Small intestine (tissue), 7 donors: ENCODE results near the gene UBA52. TPM values are rescaled to one million over a fixed set of nuclear protein-coding genes. Genes with fewer than 3 reads are reported as not detected.

ENCODE experiments used
- DNase-seq, 2 donors: peaks; one replicate each; pipeline versions ENCODE4 v3.0.0 to v3.0.0-alpha.2; 2013
- FAIRE-seq: peaks from 2 replicates; lab custom pipeline; 2012; peaks lifted over from hg19 to GRCh38; lab: Jason Lieb, UNC
- H3K27ac ChIP-seq, 3 donors: one replicate each; pipeline ENCODE4 v1.5.1; 2013; ENCODE audit warnings: low read length in 2 of 3, mild to moderate bottlenecking in 2 of 3, control low read depth in 1 of 3, inconsistent platforms in 1 of 3, low read depth in 1 of 3, moderate library complexity in 1 of 3
- H3K27me3 ChIP-seq, 3 donors: one replicate each; pipeline ENCODE4 v1.6.1; 2013; ENCODE audit warnings: low read length in 3 of 3, inconsistent platforms in 1 of 3; ENCODE audit not compliant: control insufficient read depth in 3 of 3, insufficient read depth in 3 of 3
- H3K36me3 ChIP-seq, 3 donors: one replicate each; pipeline ENCODE4 v1.6.1; 2013; ENCODE audit warnings: low read length in 3 of 3, inconsistent platforms in 1 of 3, low read depth in 1 of 3, mild to moderate bottlenecking in 1 of 3, moderate library complexity in 1 of 3; ENCODE audit not compliant: control insufficient read depth in 3 of 3, insufficient read depth in 2 of 3
- H3K4me1 ChIP-seq, 3 donors: one replicate each; pipeline ENCODE4 v1.6.1; 2013; ENCODE audit warnings: low read length in 2 of 3, inconsistent platforms in 1 of 3, low read depth in 1 of 3, mild to moderate bottlenecking in 1 of 3, moderate library complexity in 1 of 3; ENCODE audit not compliant: control insufficient read depth in 3 of 3, insufficient read depth in 2 of 3
- H3K4me3 ChIP-seq, 3 donors: one replicate each; pipeline ENCODE4 v1.5.1; 2013; ENCODE audit warnings: low read length in 3 of 3, control low read depth in 1 of 3, inconsistent platforms in 1 of 3, low read depth in 1 of 3, mild to moderate bottlenecking in 1 of 3, moderate library complexity in 1 of 3
- H3K9me3 ChIP-seq, 2 donors: one replicate each; pipeline ENCODE4 v1.6.1; 2013; ENCODE audit warnings: low read depth in 1 of 2, low read length in 1 of 2; ENCODE audit not compliant: control insufficient read depth in 2 of 2, insufficient read depth in 1 of 2
- WGBS, 3 donors: extraction: QIAGEN DNeasy Blood & Tissue Kit; methylation state at CpG; one replicate each; pipeline ENCODE4 v1.1.7; 2013; 5-methylcytosine and 5-hydroxymethylcytosine counted together
- polyA plus RNA-seq, 4 donors: library from polyadenylated mRNA; stranded (reverse) in 3 of 4; unstranded in 1 of 4; fragments of 200-250 nt in 3 of 4; fragments of 120-200 nt in 1 of 4; gene quantifications; one replicate each; pipeline versions ENCODE4 v1.2.1 to v1.2.3, GENCODE V29; 2013
- donor health status: healthy with polysubstance abuse.
- donor health status: control.
- donor health status: control.
- donor health status: Bipolar disorder and iron deficiency.
- donor health status: healthy.

Gene UBA52
- polyA plus RNA-seq, 4 donors: 741 to 1,139 (median 935) TPM

- Histone ChIP-seq H3K9me3 (no peaks in the 10 kb centered on the region), H3K27ac (peak overlapping the region; percentile 81 to 93 (median 91)), H3K36me3 (peaks cover 0 to 19% (median 7%) of the 10 kb centered on the region in 3 donors), H3K4me3 (peak overlapping the region; percentile 70 to 79 (median 77)), H3K27me3 (no peaks in the 10 kb centered on the region), H3K4me1 (peaks cover 3 to 8% (median 3%) of the 10 kb centered on the region in 3 donors)
- DNase-seq (peak in 1 of 2 donors; percentile 54), FAIRE-seq (no peak)
- WGBS, 3 donors: 3% methylated on average over 11 of the region's 11 CpGs
Observed at GRCh38 chr19:18558202-18558555, 13.5 kb upstream of the UBA52 start.

DNA sequence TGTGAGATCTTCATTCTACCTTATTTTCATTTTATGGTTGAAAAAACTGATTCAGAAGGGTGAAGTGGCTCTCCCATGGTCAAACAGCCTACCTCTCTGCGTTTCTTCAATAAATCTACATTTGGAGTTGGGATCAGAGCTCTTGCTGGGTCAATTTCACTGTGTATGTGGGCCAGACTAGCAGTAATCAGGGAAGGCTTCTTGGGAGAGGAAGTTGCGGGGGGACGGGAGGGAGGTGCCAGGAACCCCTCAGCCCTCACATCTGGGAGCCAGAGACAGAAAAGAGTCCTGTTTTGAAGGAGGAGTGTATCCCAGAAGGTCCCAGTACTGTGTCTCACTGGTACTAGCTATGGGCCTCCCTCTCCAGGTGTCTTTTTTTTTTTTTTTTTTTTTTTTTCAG, 13.1 kb upstream of the UBA52 start:
- Histone ChIP-seq H3K4me3 (peak overlapping the region; percentile 70 to 79 (median 77)), H3K4me1 (peaks cover 3 to 8% (median 3%) of the 10 kb centered on the region in 3 donors), H3K9me3 (no peaks in the 10 kb centered on the region), H3K27ac (peak overlapping the region; percentile 81 to 93 (median 91)), H3K27me3 (no peaks in the 10 kb centered on the region), H3K36me3 (peaks cover 0 to 23% (median 7%) of the 10 kb centered on the region in 3 donors)
- FAIRE-seq (no peak), DNase-seq (no peak)
- 46 to 59% (median 57%) methylated on average over 3 of the region's 3 CpGs for WGBS, 3 donors

GRCh38 chr19:18559685-18560084, 12.0 kb upstream of the UBA52 start:
- Histone ChIP-seq H3K36me3 (peaks cover 2 to 34% (median 10%) of the 10 kb centered on the region in 3 donors), H3K27me3 (no peaks in the 10 kb centered on the region), H3K4me1 (peaks cover 3 to 8% (median 3%) of the 10 kb centered on the region in 3 donors), H3K9me3 (no peaks in the 10 kb centered on the region), H3K4me3 (no peak overlapping the region), H3K27ac (no peak overlapping the region)
- FAIRE-seq (no peak), DNase-seq (no peak)
- WGBS, 3 donors: 61 to 72% (median 69%) methylated on average over 5 of the region's 5 CpGs

DNA sequence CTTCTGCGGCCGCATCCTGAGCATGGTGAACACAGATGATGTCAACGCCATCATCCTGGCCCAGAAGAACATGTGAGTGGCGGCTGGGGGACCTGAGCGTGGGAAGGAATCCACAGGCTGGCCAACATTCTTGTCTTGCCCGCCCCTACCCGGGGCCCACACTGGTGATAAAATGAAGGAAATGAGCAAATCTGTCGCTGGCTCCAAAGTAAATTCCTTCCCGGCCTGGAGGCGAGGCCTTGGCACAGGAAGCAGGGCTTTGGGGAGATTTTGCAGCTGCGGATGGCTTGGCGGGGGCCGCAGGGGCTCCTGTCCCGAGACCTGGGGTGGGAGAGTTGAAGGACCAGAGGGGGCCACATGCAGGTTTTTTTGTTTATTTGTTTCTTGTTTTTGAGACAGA, 9.6 kb upstream of the UBA52 start:
- Histone ChIP-seq H3K9me3 (no peaks in the 10 kb centered on the region), H3K4me1 (peaks cover 3 to 8% (median 3%) of the 10 kb centered on the region in 3 donors), H3K27me3 (no peaks in the 10 kb centered on the region), H3K36me3 (peaks cover 9 to 58% (median 16%) of the 10 kb centered on the region in 3 donors), H3K27ac (peak overlapping the region in 1 of 3 donors; percentile 62), H3K4me3 (no peak overlapping the region)
- WGBS, 3 donors: 79 to 89% (median 83%) methylated on average over 14 of the region's 14 CpGs
- DNase-seq: no peak
- no peak for FAIRE-seq

DNA sequence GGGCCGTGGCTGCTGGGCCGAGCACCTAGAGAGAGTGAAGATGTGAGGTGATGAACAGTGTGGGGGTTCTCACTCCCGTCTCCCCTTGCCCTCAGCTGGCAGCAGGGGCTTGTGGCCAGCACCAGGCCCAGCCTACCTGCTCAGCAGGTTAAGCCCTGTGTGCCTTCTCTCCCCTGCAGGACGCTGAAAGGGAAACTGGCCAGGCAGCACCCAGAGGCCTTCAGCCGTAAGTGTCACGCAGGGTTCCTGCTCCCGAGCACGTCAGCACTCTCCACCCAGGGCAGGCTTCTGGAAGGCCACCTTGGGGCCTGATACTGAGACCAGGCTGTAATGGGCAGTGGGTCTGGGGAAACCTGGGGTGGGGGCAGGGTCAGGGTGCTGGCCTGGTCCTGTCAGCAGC, 4.7 kb upstream of the UBA52 start:
- H3K27ac ChIP-seq: no peak overlapping the region
- DNase-seq (no peak), FAIRE-seq (no peak)
- no peaks in the 10 kb centered on the region for H3K4me1 ChIP-seq
- H3K36me3 ChIP-seq: peaks cover 18 to 77% (median 19%) of the 10 kb centered on the region in 3 donors
- WGBS, 3 donors: 94 to 96% (median 95%) methylated on average over 8 of the region's 8 CpGs
- H3K9me3 ChIP-seq: no peaks in the 10 kb centered on the region
- no peak overlapping the region for H3K4me3 ChIP-seq
- H3K27me3 ChIP-seq: no peaks in the 10 kb centered on the region

- WGBS, 3 donors: 95 to 96% (median 95%) methylated on average over 15 of the region's 15 CpGs
- Histone ChIP-seq H3K4me1 (peaks cover 6 to 10% (median 7%) of the 10 kb centered on the region in 3 donors), H3K9me3 (no peaks in the 10 kb centered on the region), H3K27me3 (no peaks in the 10 kb centered on the region), H3K4me3 (no peak overlapping the region), H3K36me3 (peaks cover 14 to 73% (median 20%) of the 10 kb centered on the region in 3 donors), H3K27ac (no peak overlapping the region)
- FAIRE-seq (no peak), DNase-seq (no peak)
Observed at GRCh38 chr19:18568367-18568766, 3.3 kb upstream of the UBA52 start.

DNA sequence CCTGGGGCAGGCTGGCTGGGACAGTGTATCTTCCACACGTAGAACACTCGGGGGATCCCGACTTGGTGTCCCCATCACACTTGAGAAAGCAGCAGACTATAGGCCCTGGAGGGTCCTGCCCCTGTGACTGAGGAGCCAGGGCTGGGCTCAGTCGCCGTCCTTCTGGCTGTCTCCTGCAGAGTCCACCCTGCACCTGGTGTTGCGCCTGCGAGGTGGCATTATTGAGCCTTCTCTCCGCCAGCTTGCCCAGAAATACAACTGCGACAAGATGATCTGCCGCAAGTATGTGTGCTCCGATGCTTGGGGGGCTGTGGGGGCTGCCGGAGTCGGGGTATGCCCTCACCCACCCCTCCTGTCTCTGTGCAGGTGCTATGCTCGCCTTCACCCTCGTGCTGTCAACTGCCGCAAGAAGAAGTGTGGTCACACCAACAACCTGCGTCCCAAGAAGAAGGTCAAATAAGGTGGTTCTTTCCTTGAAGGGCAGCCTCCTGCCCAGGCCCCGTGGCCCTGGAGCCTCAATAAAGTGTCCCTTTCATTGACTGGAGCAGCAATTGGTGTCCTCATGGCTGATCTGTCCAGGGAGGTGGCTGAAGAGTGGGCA, 3.1 kb downstream of the UBA52 start:
- FAIRE-seq (no peak), DNase-seq (no peak)
- Histone ChIP-seq H3K9me3 (no peaks in the 10 kb centered on the region), H3K4me3 (no peak overlapping the region), H3K4me1 (peaks cover 6 to 12% (median 7%) of the 10 kb centered on the region in 3 donors), H3K27me3 (no peaks in the 10 kb centered on the region), H3K27ac (no peak overlapping the region), H3K36me3 (peaks cover 8 to 57% (median 8%) of the 10 kb centered on the region in 3 donors)
- WGBS, 3 donors: 91 to 94% (median 94%) methylated on average over 18 of the region's 18 CpGs

DNA sequence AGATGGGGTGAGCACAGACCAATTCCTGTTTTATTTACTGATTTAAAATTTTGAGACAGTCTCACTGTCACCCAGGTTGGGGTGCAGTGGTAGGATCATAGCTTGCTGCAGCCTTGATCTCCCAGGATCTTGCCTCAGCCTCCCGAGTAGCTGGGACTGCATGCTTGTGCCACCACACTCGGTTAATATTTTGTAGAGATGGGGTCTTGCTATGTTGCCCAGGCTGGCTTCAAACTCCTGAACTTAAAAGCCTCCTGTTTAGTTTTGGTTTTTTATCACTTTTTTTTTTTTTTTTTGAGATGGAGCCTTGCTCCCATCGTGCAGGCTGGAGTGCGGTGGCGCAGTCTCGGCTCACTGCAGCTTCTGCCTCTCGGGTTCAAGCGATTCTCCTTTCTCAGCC, 4.7 kb downstream of the UBA52 start:
- Histone ChIP-seq H3K9me3 (no peaks in the 10 kb centered on the region), H3K27me3 (peaks cover 0 to 2% (median 0%) of the 10 kb centered on the region in 3 donors), H3K4me1 (peaks cover 6 to 12% (median 7%) of the 10 kb centered on the region in 3 donors), H3K36me3 (peaks cover 8 to 54% (median 8%) of the 10 kb centered on the region in 3 donors), H3K27ac (no peak overlapping the region), H3K4me3 (no peak overlapping the region)
- FAIRE-seq: no peak
- 85 to 100% (median 98%) methylated on average over 6 to 8 of the region's 8 CpGs for WGBS, 3 donors
- DNase-seq: no peak
